HG02610 (cell line): ENCODE data around the gene KDM4D.
"Not testable (repeated sequence)": the region's sequence is repeated elsewhere in the genome, so short reads cannot be mapped to it uniquely, and the experiment has no call there.

Experiments used
- ATAC-seq: cut with Tn5 transposase; IDR thresholded peaks from one replicate; pipeline ENCODE4 v1.9.1; 2021; ENCODE audit warnings: mild to moderate bottlenecking, moderate library complexity; ENCODE audit not compliant: unreplicated experiment

The KDM4D gene

GRCh38 chr11:95025594-95025993, 52.1 kb downstream of the KDM4D start:
- not testable (repeated sequence) for ATAC-seq

- ATAC-seq, result no peak
Measured at GRCh38 chr11:95028357-95028756, 54.8 kb downstream of the KDM4D start.

GRCh38 chr11:95033051-95033450, 59.5 kb downstream of the KDM4D start:
- ATAC-seq, result no peak

GRCh38 chr11:95035316-95035715, 61.8 kb downstream of the KDM4D start:
- ATAC-seq, result no peak

GRCh38 chr11:95037356-95038035, 64.0 kb downstream of the KDM4D start:
- not testable (repeated sequence) for ATAC-seq

- ATAC-seq, result no peak
Measured at GRCh38 chr11:95042239-95042638, 68.7 kb downstream of the KDM4D start.

- no peak for ATAC-seq
Measured at GRCh38 chr11:95042906-95043305, 69.4 kb downstream of the KDM4D start.

GRCh38 chr11:95044010-95044409, 70.5 kb downstream of the KDM4D start:
- no peak for ATAC-seq

- no peak for ATAC-seq
Measured at GRCh38 chr11:95045812-95046211, 72.3 kb downstream of the KDM4D start.
